HEK293 (cell line): Measurements from ENCODE around the gene PHGDH.

Experiments used
- CTCF ChIA-PET: fragments of 350-600 bp; formaldehyde crosslinking; extraction: SDS; loops from one replicate; lab custom pipeline; 2021; ENCODE audit warnings: antibody characterized with exemption; lab: Yijun Ruan, JAX
- POLR2A ChIA-PET: fragments of 300-600 bp; formaldehyde crosslinking; extraction: SDS; loops from one replicate; lab custom pipeline; 2020; ENCODE audit warnings: antibody characterized with exemption, inconsistent platforms; lab: Yijun Ruan, JAX
- H3K27ac ChIP-seq: fragments of 200-500 bp; sonication (Bioruptor generic); 2 replicates; pipeline ENCODE4 v1.5.1; 2014; ENCODE audit warnings: low read depth, low read length, control low read depth, inconsistent platforms; ENCODE audit errors: extremely low read depth
- H3K36me3 ChIP-seq, 2 experiments: fragments of 200-500 bp in 1 of 2; sonication (Bioruptor generic) in 1 of 2; 1 replicate in 1 of 2; 2 replicates in 1 of 2; pipeline ENCODE4 v1.5.1; 2014 to 2017; ENCODE audit warnings: inconsistent platforms in 2 of 2, low read length in 2 of 2; ENCODE audit not compliant: control insufficient read depth in 2 of 2, insufficient read depth in 1 of 2
- H3K4me1 ChIP-seq: fragments of 200-500 bp; sonication (Bioruptor generic); 2 replicates; pipeline ENCODE4 v1.5.1; 2014; ENCODE audit warnings: mild to moderate bottlenecking, low read length, inconsistent platforms; ENCODE audit not compliant: control insufficient read depth, insufficient read depth
- H3K4me3 ChIP-seq: 2 replicates; pipeline ENCODE4 v1.5.1; 2011; ENCODE audit warnings: low read depth, mild to moderate bottlenecking, control low read depth, low read length, moderate library complexity
- H3K9me3 ChIP-seq: fragments of 200-500 bp; sonication (Bioruptor generic); 2 replicates; pipeline ENCODE4 v1.5.1; 2014; ENCODE audit warnings: low read depth, low read length, inconsistent platforms; ENCODE audit not compliant: control insufficient read depth, insufficient read depth
- FEZF1 ChIP-seq: fragments of 450-650 bp; formaldehyde crosslinking; IDR thresholded peaks from 2 replicates; pipeline ENCODE4 v1.5.1; 2016; ENCODE audit warnings: missing biosample characterization, missing genetic modification characterization
- GLI4 ChIP-seq: fragments of 450-650 bp; formaldehyde crosslinking; IDR thresholded peaks from 2 replicates; pipeline ENCODE4 v1.5.1; 2016; ENCODE audit warnings: missing biosample characterization, missing genetic modification characterization
- GLIS1 ChIP-seq: fragments of 450-650 bp; formaldehyde crosslinking; IDR thresholded peaks from 2 replicates; pipeline ENCODE4 v1.5.1; 2016; ENCODE audit warnings: missing biosample characterization, missing genetic modification characterization
- PBX3 ChIP-seq: sonication (generic); formaldehyde crosslinking; IDR thresholded peaks from 2 replicates; pipeline ENCODE4 v1.8.1; 2022; ENCODE audit warnings: mild to moderate bottlenecking, moderate library complexity, missing genetic modification reagents
- SETDB1 ChIP-seq: IDR thresholded peaks from one replicate; pipeline ENCODE4 v1.6.1; 2017; ENCODE audit warnings: mild to moderate bottlenecking, low read length, moderate library complexity, mixed read lengths; ENCODE audit not compliant: insufficient read length
- TRIM28 ChIP-seq: IDR thresholded peaks from 2 replicates; pipeline ENCODE4 v1.6.1; 2011; ENCODE audit warnings: low read length, control low read depth, borderline replicate concordance
- ZBTB48 ChIP-seq: fragments of 450-650 bp; formaldehyde crosslinking; IDR thresholded peaks from 2 replicates; pipeline ENCODE4 v1.5.1; 2016; ENCODE audit warnings: missing biosample characterization, missing genetic modification characterization
- ZNF114 ChIP-seq: fragments of 450-650 bp; formaldehyde crosslinking; IDR thresholded peaks from 2 replicates; pipeline ENCODE4 v1.5.0; 2017; ENCODE audit warnings: missing biosample characterization, missing genetic modification characterization
- ZNF23 ChIP-seq: fragments of 450-650 bp; formaldehyde crosslinking; IDR thresholded peaks from 2 replicates; pipeline ENCODE4 v1.5.1; 2016; ENCODE audit warnings: missing biosample characterization, missing genetic modification characterization, borderline replicate concordance
- ZNF302 ChIP-seq: fragments of 450-650 bp; formaldehyde crosslinking; IDR thresholded peaks from 2 replicates; pipeline ENCODE4 v1.5.1; 2016; ENCODE audit warnings: missing biosample characterization, missing genetic modification characterization, low read depth
- ZNF48 ChIP-seq: fragments of 450-650 bp; formaldehyde crosslinking; IDR thresholded peaks from 2 replicates; pipeline ENCODE4 v1.5.1; 2016; ENCODE audit warnings: missing biosample characterization, missing genetic modification characterization
- ZNF518A ChIP-seq: fragments of 450-650 bp; formaldehyde crosslinking; conservative IDR thresholded peaks from 2 replicates; pipeline ENCODE4 v1.5.1; 2016; ENCODE audit warnings: low read depth, missing biosample characterization, missing genetic modification characterization
- ZNF521 ChIP-seq: fragments of 450-650 bp; formaldehyde crosslinking; IDR thresholded peaks from 2 replicates; pipeline ENCODE4 v1.5.1; 2017; ENCODE audit warnings: missing biosample characterization, mild to moderate bottlenecking, missing genetic modification characterization
- ZNF529 ChIP-seq: fragments of 450-650 bp; formaldehyde crosslinking; IDR thresholded peaks from 2 replicates; pipeline ENCODE4 v1.5.1; 2017; ENCODE audit warnings: missing genetic modification characterization, missing biosample characterization; ENCODE audit not compliant: insufficient replicate concordance
- ZNF548 ChIP-seq: fragments of 450-650 bp; formaldehyde crosslinking; IDR thresholded peaks from 2 replicates; pipeline ENCODE4 v1.5.1; 2016; ENCODE audit warnings: missing biosample characterization, missing genetic modification characterization
- ZNF596 ChIP-seq: fragments of 450-650 bp; IDR thresholded peaks from 2 replicates; pipeline ENCODE4 v1.5.0; 2018; ENCODE audit warnings: missing biosample characterization, mild to moderate bottlenecking, missing genetic modification characterization, moderate library complexity
- ZNF654 ChIP-seq: fragments of 450-650 bp; formaldehyde crosslinking; IDR thresholded peaks from 2 replicates; pipeline ENCODE4 v1.5.1; 2016; ENCODE audit warnings: low read depth, missing biosample characterization, missing genetic modification characterization
- ZNF670 ChIP-seq: fragments of 450-650 bp; formaldehyde crosslinking; IDR thresholded peaks from 2 replicates; pipeline ENCODE4 v1.5.1; 2016; ENCODE audit warnings: missing biosample characterization, missing genetic modification characterization, low read depth
- ZNF677 ChIP-seq: fragments of 450-650 bp; IDR thresholded peaks from 2 replicates; pipeline ENCODE4 v1.5.0; 2018; ENCODE audit warnings: missing biosample characterization, mild to moderate bottlenecking, missing genetic modification characterization, moderate library complexity
- ZNF830 ChIP-seq: fragments of 450-650 bp; IDR thresholded peaks from 2 replicates; pipeline ENCODE4 v1.5.0; 2018; ENCODE audit warnings: missing biosample characterization, missing genetic modification characterization, low read depth, mild to moderate bottlenecking, moderate library complexity
- TF ChIP-seq, protein P1 (sequence below): IDR thresholded peaks from 2 replicates; pipeline ENCODE4 v1.6.1; 2011; ENCODE audit warnings: mild to moderate bottlenecking, low read depth, low read length, borderline replicate concordance
- TF ChIP-seq, protein P2 (sequence below): fragments of 450-650 bp; formaldehyde crosslinking; IDR thresholded peaks from 2 replicates; pipeline ENCODE4 v1.5.1; 2016; ENCODE audit warnings: missing biosample characterization, missing genetic modification characterization

The PHGDH gene

GRCh38 chr1:119700326-119700725 lies 11.4 kb upstream of the PHGDH start:
- TF ChIP-seq PBX3 (CRISPR knock-in tag): no peak
- no peak for TF ChIP-seq GLI4 (tag by site-specific recombination)
- no peak for TF ChIP-seq ZNF529 (tag by site-specific recombination)
- TF ChIP-seq, protein P1, sequence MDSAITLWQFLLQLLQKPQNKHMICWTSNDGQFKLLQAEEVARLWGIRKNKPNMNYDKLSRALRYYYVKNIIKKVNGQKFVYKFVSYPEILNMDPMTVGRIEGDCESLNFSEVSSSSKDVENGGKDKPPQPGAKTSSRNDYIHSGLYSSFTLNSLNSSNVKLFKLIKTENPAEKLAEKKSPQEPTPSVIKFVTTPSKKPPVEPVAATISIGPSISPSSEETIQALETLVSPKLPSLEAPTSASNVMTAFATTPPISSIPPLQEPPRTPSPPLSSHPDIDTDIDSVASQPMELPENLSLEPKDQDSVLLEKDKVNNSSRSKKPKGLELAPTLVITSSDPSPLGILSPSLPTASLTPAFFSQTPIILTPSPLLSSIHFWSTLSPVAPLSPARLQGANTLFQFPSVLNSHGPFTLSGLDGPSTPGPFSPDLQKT: no peak
- no peak for TF ChIP-seq ZNF23 (tag by site-specific recombination)
- TF ChIP-seq ZNF302 (tag by site-specific recombination): no peak
- TF ChIP-seq ZNF518A (tag by site-specific recombination): no peak
- TF ChIP-seq, protein P2, sequence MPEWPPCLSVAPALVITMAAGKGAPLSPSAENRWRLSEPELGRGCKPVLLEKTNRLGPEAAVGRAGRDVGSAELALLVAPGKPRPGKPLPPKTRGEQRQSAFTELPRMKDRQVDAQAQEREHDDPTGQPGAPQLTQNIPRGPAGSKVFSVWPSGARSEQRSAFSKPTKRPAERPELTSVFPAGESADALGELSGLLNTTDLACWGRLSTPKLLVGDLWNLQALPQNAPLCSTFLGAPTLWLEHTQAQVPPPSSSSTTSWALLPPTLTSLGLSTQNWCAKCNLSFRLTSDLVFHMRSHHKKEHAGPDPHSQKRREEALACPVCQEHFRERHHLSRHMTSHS (tag by site-specific recombination): no peak
- no peak for TF ChIP-seq ZNF830
- no peak for TF ChIP-seq ZNF654 (tag by site-specific recombination)
- no peak for TF ChIP-seq FEZF1
- Histone ChIP-seq H3K4me1 (no peaks in the 10 kb centered on the region), H3K27ac (no peak overlapping the region), H3K36me3 (no peaks in the 10 kb centered on the region), H3K9me3 (no peaks in the 10 kb centered on the region), H3K4me3 (no peak overlapping the region)
- ChIA-PET CTCF (no interaction called here), POLR2A (no interaction called here)

- no peaks in the 10 kb centered on the region for H3K4me1 ChIP-seq
- H3K9me3 ChIP-seq: no peaks in the 10 kb centered on the region
- TF ChIP-seq ZNF48 (no peak), TRIM28 (peak; percentile 85; the same call in 1 of the 2 replicates), SETDB1 (peak; percentile 90)
- CTCF ChIA-PET: no interaction called here
- no peak overlapping the region for H3K27ac ChIP-seq
- no peak overlapping the region for H3K4me3 ChIP-seq
- H3K36me3 ChIP-seq: no peaks in the 10 kb centered on the region
- POLR2A ChIA-PET: no interaction called here
These were observed 10.1 kb upstream of the PHGDH start for GRCh38 chr1:119701659-119702058.

DNA sequence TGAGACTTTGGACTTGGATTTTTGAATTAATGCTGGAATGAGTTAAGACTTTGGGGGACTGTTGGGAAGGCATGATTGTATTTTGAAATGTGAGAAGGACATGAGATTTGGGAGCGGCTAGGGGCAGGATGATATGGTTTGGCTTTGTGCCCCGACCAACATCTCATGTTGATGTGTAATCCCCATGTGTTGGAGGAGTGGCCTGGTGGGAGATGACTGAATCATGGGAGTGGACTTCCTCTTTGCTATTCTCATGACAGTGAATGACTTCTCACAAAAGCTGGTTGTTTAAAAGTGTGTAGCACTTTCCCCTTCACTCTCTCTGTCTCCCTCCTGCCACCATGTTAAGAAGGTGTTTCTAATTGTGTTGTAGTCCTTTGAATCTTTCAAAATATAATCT lies 9.3 kb upstream of the PHGDH start:
- ChIA-PET CTCF (interaction anchor here (1.2 to 1.6 kb wide), 2 partner anchors 27 to 41 kb away, joined by 5 to 7 read pairs; no protein-coding TSS in a partner anchor), POLR2A (no interaction called here)
- Histone ChIP-seq H3K9me3 (no peaks in the 10 kb centered on the region), H3K4me1 (no peaks in the 10 kb centered on the region), H3K27ac (no peak overlapping the region), H3K36me3 (no peaks in the 10 kb centered on the region), H3K4me3 (no peak overlapping the region)
- TF ChIP-seq ZNF114 (no peak), ZNF548 (tag by site-specific recombination) (no peak), ZNF596 (tag by site-specific recombination) (no peak), ZBTB48 (tag by site-specific recombination) (no peak), GLIS1 (no peak), ZNF521 (tag by site-specific recombination) (no peak), ZNF670 (tag by site-specific recombination) (no peak), ZNF677 (tag by site-specific recombination) (no peak)
